Esophagus muscularis mucosa (tissue), 4 donors: ENCODE measurements around the gene FBXW9.

Experiments
- CTCF ChIP-seq, 3 experiments: fragments of 200-600 bp in 2 of 3; fragments of 450-650 bp in 1 of 3; sonication (generic) in 2 of 3; IDR thresholded peaks; one replicate each; pipeline ENCODE4 v1.5.1; 2017 to 2019; ENCODE audit warnings: antibody characterized with exemption in 3 of 3, mild to moderate bottlenecking in 2 of 3, moderate library complexity in 1 of 3
- EP300 ChIP-seq: sonication (generic); formaldehyde crosslinking; IDR thresholded peaks from one replicate; pipeline ENCODE4 v1.6.1; 2017; ENCODE audit warnings: antibody characterized with exemption
- POLR2AphosphoS5 ChIP-seq, 2 donors: sonication (generic); formaldehyde crosslinking; IDR thresholded peaks; one replicate each; pipeline ENCODE4 v1.6.1; 2017; ENCODE audit warnings: antibody characterized with exemption in 2 of 2

- TF ChIP-seq CTCF (IDR thresholded peaks at IDR 0.05) (no peak), POLR2AphosphoS5 (IDR thresholded peaks at IDR 0.05) (peak; percentile 52 to 58), EP300 (no peak)
These were observed 30.0 kb downstream of the FBXW9 start, which contains the start of the genes MAN2B1 and WDR83 for GRCh38 chr19:12666265-12667048.
